ENCODE results near the gene CGNL1. TPM values are rescaled to one million over a fixed set of nuclear protein-coding genes. Genes with fewer than 3 reads are reported as not detected.

The CGNL1 gene
- total RNA-seq, 6 donors from 2014 or later, result 40.1 to 81.8 (median 63.0) TPM

- peaks cover 0 to 8% (median under 1%) of the 10 kb centered on the region in 4 donors for H3K27me3 ChIP-seq
- H3K27ac ChIP-seq, result peak overlapping the region; percentile 31 to 91 (median 70)
- DNase-seq, result no peak
- H3K4me1 ChIP-seq, result peaks cover 24 to 49% (median 29%) of the 10 kb centered on the region in 4 donors
- 69 to 71% methylated on average over 8 of the region's 8 CpGs for WGBS, 2 donors
- TF ChIP-seq CTCF (IDR thresholded peaks at IDR 0.05) (no peak), EP300 (IDR thresholded peaks at IDR 0.05) (no peak), POLR2A (IDR thresholded peaks at IDR 0.05) (no peak), POLR2AphosphoS5 (IDR thresholded peaks at IDR 0.05) (no peak)
- H3K9me3 ChIP-seq, result no peaks in the 10 kb centered on the region
- H3K4me3 ChIP-seq, result no peak overlapping the region
- no peaks in the 10 kb centered on the region for H3K36me3 ChIP-seq
- no peak for ATAC-seq (ENCODE audit: low FRiP score in 2 of 2)
Observed at GRCh38 chr15:57596301-57596855, 220.1 kb downstream of the CGNL1 start.

GRCh38 chr15:57596978-57597377 is 220.7 kb downstream of the CGNL1 start:
- Histone ChIP-seq H3K4me1 (peaks cover 22 to 47% (median 26%) of the 10 kb centered on the region in 4 donors), H3K4me3 (no peak overlapping the region), H3K9me3 (no peaks in the 10 kb centered on the region), H3K36me3 (no peaks in the 10 kb centered on the region), H3K27me3 (peaks cover 0 to 2% (median under 1%) of the 10 kb centered on the region in 4 donors), H3K27ac (peak overlapping the region; percentile 31 to 91 (median 70))
- 43 to 66% methylated on average over 4 of the region's 4 CpGs for whole genome bisulfite sequencing, 2 donors
- DNase-seq (no peak), ATAC-seq (ENCODE audit: low FRiP score in 2 of 2) (no peak)
- no peak for TF ChIP-seq CTCF (IDR thresholded peaks at IDR 0.05)
- TF ChIP-seq POLR2AphosphoS5 (IDR thresholded peaks at IDR 0.05), result no peak
- no peak for TF ChIP-seq POLR2A (IDR thresholded peaks at IDR 0.05)
- no peak for TF ChIP-seq EP300 (IDR thresholded peaks at IDR 0.05)

- peak in 1 of 4 donors; percentile 8 for TF ChIP-seq EP300 (IDR thresholded peaks at IDR 0.05)
- TF ChIP-seq POLR2A (IDR thresholded peaks at IDR 0.05), result no peak
- TF ChIP-seq CTCF (IDR thresholded peaks at IDR 0.05), result no peak
- peak in 1 of 2 donors; percentile 60 for TF ChIP-seq POLR2AphosphoS5 (IDR thresholded peaks at IDR 0.05)
- Histone ChIP-seq H3K27ac (peak overlapping the region; percentile 31 to 91 (median 70)), H3K9me3 (no peaks in the 10 kb centered on the region), H3K4me3 (no peak overlapping the region), H3K27me3 (no peaks in the 10 kb centered on the region), H3K4me1 (peaks cover 21 to 45% (median 25%) of the 10 kb centered on the region in 4 donors), H3K36me3 (no peaks in the 10 kb centered on the region)
- WGBS, 2 donors, result 56 to 93% methylated on average over 2 to 3 of the region's 3 CpGs
- ATAC-seq (ENCODE audit: low FRiP score in 2 of 2) (no peak), DNase-seq (no peak)
Observed at GRCh38 chr15:57597431-57597830, 221.1 kb downstream of the CGNL1 start.

GRCh38 chr15:57598346-57598745 is 222.0 kb downstream of the CGNL1 start:
- no peak for ATAC-seq (ENCODE audit: low FRiP score in 2 of 2)
- TF ChIP-seq POLR2AphosphoS5 (IDR thresholded peaks at IDR 0.05) (no peak), POLR2A (IDR thresholded peaks at IDR 0.05) (no peak), EP300 (IDR thresholded peaks at IDR 0.05) (no peak), CTCF (IDR thresholded peaks at IDR 0.05) (no peak)
- H3K4me1 ChIP-seq, result peaks cover 21 to 45% (median 25%) of the 10 kb centered on the region in 4 donors
- H3K36me3 ChIP-seq, result no peaks in the 10 kb centered on the region
- peak overlapping the region in 1 of 4 donors; percentile 7 for H3K4me3 ChIP-seq
- H3K27ac ChIP-seq, result peak overlapping the region; percentile 55 to 91 (median 80)
- no peaks in the 10 kb centered on the region for H3K27me3 ChIP-seq
- WGBS, 2 donors, result 77 to 82% methylated on average over 5 of the region's 5 CpGs
- H3K9me3 ChIP-seq, result no peaks in the 10 kb centered on the region
- DNase-seq, result no peak

All from upper lobe of left lung (tissue), 6 donors.